SH-SY5Y (cell line): Measurements from ENCODE around the gene COG4.

ENCODE experiments used
- GATA2 ChIP-seq: IDR thresholded peaks from 2 replicates; pipeline ENCODE4 v1.6.1; 2011; ENCODE audit warnings: mild to moderate bottlenecking, low read depth, low read length
- GATA3 ChIP-seq: IDR thresholded peaks from 2 replicates; pipeline ENCODE4 v1.6.1; 2011; ENCODE audit warnings: low read depth, mild to moderate bottlenecking, low read length, moderate library complexity

- TF ChIP-seq GATA2 (no peak), GATA3 (no peak)
Measured at GRCh38 chr16:70490261-70490660, 33.1 kb downstream of the COG4 start.
